ENCODE results near the gene PPM1L. TPM values are rescaled to one million over a fixed set of nuclear protein-coding genes. Genes with fewer than 3 reads are reported as not detected.
A peak's percentile ranks its signal among the peaks of the same experiment; 100 is the strongest.

PPM1L gene
- total and polyA plus RNA-seq, 2 of the 13 experiments (the other 11 are each of a cell fraction or from before 2014, with no cell fraction given), result 0.22 to 1.4 TPM

DNA sequence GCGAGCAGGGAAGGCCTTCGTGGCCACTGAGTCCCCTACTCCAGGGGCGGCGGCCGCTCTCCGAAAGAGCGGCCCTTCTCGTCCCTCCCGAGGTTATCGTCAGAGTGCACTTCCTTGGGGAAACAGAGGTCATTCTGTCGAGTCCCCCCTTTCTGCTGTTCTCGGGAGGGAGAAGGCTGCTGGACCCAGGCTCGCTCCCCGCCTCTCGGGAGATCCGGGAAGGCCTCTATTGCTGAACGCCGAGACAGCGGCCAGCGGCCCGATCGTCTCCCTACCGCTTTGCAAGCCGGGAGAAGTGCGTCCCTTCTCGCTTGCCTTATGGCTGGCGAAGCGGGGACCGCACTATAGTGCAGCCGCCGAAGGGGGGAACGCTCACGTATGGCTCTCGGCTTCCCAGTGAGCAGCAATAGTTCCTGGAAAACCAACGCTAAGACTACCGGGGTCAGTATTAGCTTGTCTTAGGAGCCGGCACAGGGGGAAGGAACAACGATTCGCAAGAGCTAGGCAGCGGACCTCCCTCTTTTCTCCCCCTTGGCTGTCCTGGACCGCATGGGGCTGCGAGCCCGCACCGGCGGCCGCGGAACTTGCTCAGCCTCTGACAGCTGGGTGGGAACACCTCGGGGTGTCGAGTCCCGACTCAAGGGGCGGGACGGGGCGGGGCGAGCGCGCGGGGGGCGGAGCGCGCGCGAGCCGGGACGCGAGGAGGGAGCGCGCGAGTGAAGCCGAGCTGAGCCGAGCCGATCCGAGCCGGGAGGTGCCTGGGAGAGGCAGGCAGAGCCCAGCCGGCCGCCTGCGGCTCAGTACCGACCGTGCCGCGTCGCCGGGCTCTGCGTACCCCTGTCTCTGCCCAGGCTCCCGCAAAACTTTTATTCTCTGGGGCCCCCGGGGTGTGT is 930 bp upstream of the PPM1L start (continued):
- TF ChIP-seq NPAS2 (CRISPR knock-in tag; IDR thresholded peaks at IDR 0.05; ENCODE audit: borderline replicate concordance), result no peak
- TF ChIP-seq ZNF337 (CRISPR knock-in tag; IDR thresholded peaks at IDR 0.05; ENCODE audit: borderline replicate concordance, low read depth), result no peak
- TF ChIP-seq, protein P1, sequence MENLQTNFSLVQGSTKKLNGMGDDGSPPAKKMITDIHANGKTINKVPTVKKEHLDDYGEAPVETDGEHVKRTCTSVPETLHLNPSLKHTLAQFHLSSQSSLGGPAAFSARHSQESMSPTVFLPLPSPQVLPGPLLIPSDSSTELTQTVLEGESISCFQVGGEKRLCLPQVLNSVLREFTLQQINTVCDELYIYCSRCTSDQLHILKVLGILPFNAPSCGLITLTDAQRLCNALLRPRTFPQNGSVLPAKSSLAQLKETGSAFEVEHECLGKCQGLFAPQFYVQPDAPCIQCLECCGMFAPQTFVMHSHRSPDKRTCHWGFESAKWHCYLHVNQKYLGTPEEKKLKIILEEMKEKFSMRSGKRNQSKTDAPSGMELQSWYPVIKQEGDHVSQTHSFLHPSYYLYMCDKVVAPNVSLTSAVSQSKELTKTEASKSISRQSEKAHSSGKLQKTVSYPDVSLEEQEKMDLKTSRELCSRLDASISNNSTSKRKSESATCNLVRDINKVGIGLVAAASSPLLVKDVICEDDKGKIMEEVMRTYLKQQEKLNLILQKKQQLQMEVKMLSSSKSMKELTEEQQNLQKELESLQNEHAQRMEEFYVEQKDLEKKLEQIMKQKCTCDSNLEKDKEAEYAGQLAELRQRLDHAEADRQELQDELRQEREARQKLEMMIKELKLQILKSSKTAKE (CRISPR knock-in tag; IDR thresholded peaks at IDR 0.05; ENCODE audit: borderline replicate concordance), result no peak
- TF ChIP-seq, protein P2, sequence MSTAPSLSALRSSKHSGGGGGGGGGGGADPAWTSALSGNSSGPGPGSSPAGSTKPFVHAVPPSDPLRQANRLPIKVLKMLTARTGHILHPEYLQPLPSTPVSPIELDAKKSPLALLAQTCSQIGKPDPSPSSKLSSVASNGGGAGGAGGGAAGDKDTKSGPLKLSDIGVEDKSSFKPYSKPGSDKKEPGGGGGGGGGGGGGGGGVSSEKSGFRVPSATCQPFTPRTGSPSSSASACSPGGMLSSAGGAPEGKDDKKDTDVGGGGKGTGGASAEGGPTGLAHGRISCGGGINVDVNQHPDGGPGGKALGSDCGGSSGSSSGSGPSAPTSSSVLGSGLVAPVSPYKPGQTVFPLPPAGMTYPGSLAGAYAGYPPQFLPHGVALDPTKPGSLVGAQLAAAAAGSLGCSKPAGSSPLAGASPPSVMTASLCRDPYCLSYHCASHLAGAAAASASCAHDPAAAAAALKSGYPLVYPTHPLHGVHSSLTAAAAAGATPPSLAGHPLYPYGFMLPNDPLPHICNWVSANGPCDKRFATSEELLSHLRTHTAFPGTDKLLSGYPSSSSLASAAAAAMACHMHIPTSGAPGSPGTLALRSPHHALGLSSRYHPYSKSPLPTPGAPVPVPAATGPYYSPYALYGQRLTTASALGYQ (CRISPR knock-in tag; IDR thresholded peaks at IDR 0.05), result no peak
- no peak for TF ChIP-seq ZNF749 (CRISPR knock-in tag; IDR thresholded peaks at IDR 0.05; ENCODE audit: borderline replicate concordance)
- no peak for TF ChIP-seq SCMH1 (CRISPR knock-in tag; IDR thresholded peaks at IDR 0.05; ENCODE audit: borderline replicate concordance)
- TF ChIP-seq KLF13 (CRISPR knock-in tag; IDR thresholded peaks at IDR 0.05), result no peak
- TF ChIP-seq CREM (IDR thresholded peaks at IDR 0.05), result peak; percentile 49; the same call in 1 of the 2 replicates
- TF ChIP-seq CREM (CRISPR knock-in tag; IDR thresholded peaks at IDR 0.05), result no peak
- TF ChIP-seq SP5 (CRISPR knock-in tag; IDR thresholded peaks at IDR 0.05; ENCODE audit: borderline replicate concordance, low read depth), result peak; percentile 64
- TF ChIP-seq SMARCE1 (IDR thresholded peaks at IDR 0.05; ENCODE audit: borderline replicate concordance), result no peak
- no peak for TF ChIP-seq NFE2L1 (CRISPR knock-in tag; IDR thresholded peaks at IDR 0.05; ENCODE audit: borderline replicate concordance)
- TF ChIP-seq, protein P3, sequence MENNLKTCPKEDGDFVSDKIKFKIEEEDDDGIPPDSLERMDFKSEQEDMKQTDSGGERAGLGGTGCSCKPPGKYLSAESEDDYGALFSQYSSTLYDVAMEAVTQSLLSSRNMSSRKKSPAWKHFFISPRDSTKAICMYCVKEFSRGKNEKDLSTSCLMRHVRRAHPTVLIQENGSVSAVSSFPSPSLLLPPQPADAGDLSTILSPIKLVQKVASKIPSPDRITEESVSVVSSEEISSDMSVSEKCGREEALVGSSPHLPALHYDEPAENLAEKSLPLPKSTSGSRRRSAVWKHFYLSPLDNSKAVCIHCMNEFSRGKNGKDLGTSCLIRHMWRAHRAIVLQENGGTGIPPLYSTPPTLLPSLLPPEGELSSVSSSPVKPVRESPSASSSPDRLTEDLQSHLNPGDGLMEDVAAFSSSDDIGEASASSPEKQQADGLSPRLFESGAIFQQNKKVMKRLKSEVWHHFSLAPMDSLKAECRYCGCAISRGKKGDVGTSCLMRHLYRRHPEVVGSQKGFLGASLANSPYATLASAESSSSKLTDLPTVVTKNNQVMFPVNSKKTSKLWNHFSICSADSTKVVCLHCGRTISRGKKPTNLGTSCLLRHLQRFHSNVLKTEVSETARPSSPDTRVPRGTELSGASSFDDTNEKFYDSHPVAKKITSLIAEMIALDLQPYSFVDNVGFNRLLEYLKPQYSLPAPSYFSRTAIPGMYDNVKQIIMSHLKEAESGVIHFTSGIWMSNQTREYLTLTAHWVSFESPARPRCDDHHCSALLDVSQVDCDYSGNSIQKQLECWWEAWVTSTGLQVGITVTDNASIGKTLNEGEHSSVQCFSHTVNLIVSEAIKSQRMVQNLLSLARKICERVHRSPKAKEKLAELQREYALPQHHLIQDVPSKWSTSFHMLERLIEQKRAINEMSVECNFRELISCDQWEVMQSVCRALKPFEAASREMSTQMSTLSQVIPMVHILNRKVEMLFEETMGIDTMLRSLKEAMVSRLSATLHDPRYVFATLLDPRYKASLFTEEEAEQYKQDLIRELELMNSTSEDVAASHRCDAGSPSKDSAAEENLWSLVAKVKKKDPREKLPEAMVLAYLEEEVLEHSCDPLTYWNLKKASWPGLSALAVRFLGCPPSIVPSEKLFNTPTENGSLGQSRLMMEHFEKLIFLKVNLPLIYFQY (CRISPR knock-in tag; IDR thresholded peaks at IDR 0.05; ENCODE audit: borderline replicate concordance), result 0 out of 2 replicates have a peak, but pooled peaks have one; percentile 27
- no peak for TF ChIP-seq MED13 (CRISPR knock-in tag; IDR thresholded peaks at IDR 0.05)
- TF ChIP-seq TFDP1 (CRISPR knock-in tag; IDR thresholded peaks at IDR 0.05; ENCODE audit: borderline replicate concordance), result no peak
- no peak for TF ChIP-seq ZC3H13 (CRISPR knock-in tag; IDR thresholded peaks at IDR 0.05)
- TF ChIP-seq GATA4 (IDR thresholded peaks at IDR 0.05; ENCODE audit: borderline replicate concordance, low read depth), result no peak
- TF ChIP-seq BHLHE40 (IDR thresholded peaks at IDR 0.05; ENCODE audit: low read length), result peak; percentile 77
- no peak for TF ChIP-seq NR2F1 (CRISPR knock-in tag; IDR thresholded peaks at IDR 0.05)

Measured in HepG2 (cell line).